ENCODE measurements around the gene NRG4.

- TF ChIP-seq CTCF (tag by site-specific recombination; IDR thresholded peaks at IDR 0.05) (no peak), GLI2 (tag by site-specific recombination; IDR thresholded peaks at IDR 0.05; ENCODE audit: borderline replicate concordance, low read depth) (no peak), ZNF610 (tag by site-specific recombination; IDR thresholded peaks at IDR 0.05; ENCODE audit: borderline replicate concordance) (no peak), ZNF768 (tag by site-specific recombination; IDR thresholded peaks at IDR 0.05) (no peak), ZBTB20 (tag by site-specific recombination; IDR thresholded peaks at IDR 0.05) (no peak), REST (tag by site-specific recombination; IDR thresholded peaks at IDR 0.05) (no peak), PRDM10 (tag by site-specific recombination; IDR thresholded peaks at IDR 0.05) (no peak)
Measured at GRCh38 chr15:75895731-75896130, 116.5 kb downstream of the NRG4 start.
